GM23338 (cell line): ENCODE measurements around the gene RGP1. TPM values are rescaled to one million over a fixed set of nuclear protein-coding genes. Genes with fewer than 3 reads are reported as not detected.

Experiments
- ATAC-seq: fragments of 200-7000 bp; cut with Tn5 transposase; 3 replicates; pipeline ENCODE4 v1.9.1; 2020
- DNase-seq: peaks from one replicate; pipeline ENCODE4 v3.0.0-alpha.2; 2015; ENCODE audit warnings: low spot score
- H2AFZ ChIP-seq: fragments of 200-600 bp; sonication (generic); 2 replicates; pipeline ENCODE4 v1.8.0; 2016; ENCODE audit warnings: antibody characterized with exemption, mild to moderate bottlenecking, moderate library complexity
- H3F3A ChIP-seq: fragments of 200-600 bp; sonication (generic); replicated peaks from 2 replicates; pipeline ENCODE4 v1.8.0; 2017; ENCODE audit warnings: antibody characterized with exemption, mixed run types, low read depth
- H3K27ac ChIP-seq: fragments of 200-600 bp; sonication (generic); 2 replicates; pipeline ENCODE4 v1.6.1; 2016; ENCODE audit warnings: low read depth
- H3K27me3 ChIP-seq: fragments of 200-600 bp; sonication (generic); 2 replicates; pipeline ENCODE4 v1.8.0; 2016; ENCODE audit warnings: mild to moderate bottlenecking, mixed run types, moderate library complexity; ENCODE audit not compliant: insufficient read depth
- H3K36me3 ChIP-seq: fragments of 200-600 bp; sonication (generic); 2 replicates; pipeline ENCODE4 v1.8.0; 2016; ENCODE audit warnings: mild to moderate bottlenecking; ENCODE audit not compliant: insufficient read depth
- H3K4me1 ChIP-seq: fragments of 200-600 bp; sonication (generic); 2 replicates; pipeline ENCODE4 v1.8.0; 2016; ENCODE audit warnings: mild to moderate bottlenecking, moderate library complexity; ENCODE audit not compliant: insufficient read depth
- H3K4me2 ChIP-seq: fragments of 200-600 bp; sonication (generic); 2 replicates; pipeline ENCODE4 v1.7.1; 2017; ENCODE audit warnings: mixed run types
- H3K4me3 ChIP-seq: fragments of 200-600 bp; sonication (generic); 2 replicates; pipeline ENCODE4 v1.6.1; 2016; ENCODE audit warnings: mixed run types
- H3K79me2 ChIP-seq: fragments of 200-600 bp; sonication (generic); replicated peaks from 2 replicates; pipeline ENCODE4 v1.8.0; 2017; ENCODE audit warnings: mild to moderate bottlenecking; ENCODE audit not compliant: insufficient read depth
- H3K9me2 ChIP-seq: fragments of 200-600 bp; sonication (generic); 2 replicates; pipeline ENCODE4 v1.8.0; 2017; ENCODE audit not compliant: insufficient read depth
- H4K20me1 ChIP-seq: fragments of 200-600 bp; sonication (generic); replicated peaks from 2 replicates; pipeline ENCODE4 v1.8.0; 2017; ENCODE audit warnings: mild to moderate bottlenecking; ENCODE audit not compliant: insufficient read depth
- H3K27ac Mint-ChIP-seq: 2 replicates; pipeline ENCODE4 v1.8.0; 2020; ENCODE audit warnings: inconsistent platforms, mild to moderate bottlenecking, moderate library complexity, mixed read lengths
- H3K27me3 Mint-ChIP-seq: 3 replicates; pipeline ENCODE4 v1.8.0; 2022; ENCODE audit warnings: low read depth, mild to moderate bottlenecking, moderate library complexity, mixed read lengths, inconsistent platforms; ENCODE audit not compliant: insufficient read depth, poor library complexity
- H3K36me3 Mint-ChIP-seq: 3 replicates; pipeline ENCODE4 v1.8.0; 2021; ENCODE audit warnings: low read depth, mild to moderate bottlenecking, inconsistent platforms, moderate library complexity, mixed read lengths
- H3K4me1 Mint-ChIP-seq: 3 replicates; pipeline ENCODE4 v1.8.0; 2020; ENCODE audit warnings: mild to moderate bottlenecking, inconsistent platforms, mixed read lengths
- H3K4me3 Mint-ChIP-seq: 3 replicates; pipeline ENCODE4 v1.8.0; 2021; ENCODE audit warnings: moderate library complexity, mild to moderate bottlenecking, inconsistent platforms, mixed read lengths
- H3K9me3 Mint-ChIP-seq: 3 replicates; pipeline ENCODE4 v1.8.0; 2020; ENCODE audit warnings: moderate library complexity, mild to moderate bottlenecking, inconsistent platforms, mixed read lengths
- CREB1 ChIP-seq: fragments of 250-450 bp; sonication (Bioruptor Pico); IDR thresholded peaks from 2 replicates; pipeline ENCODE4 v1.5.0; 2020; ENCODE audit warnings: low read depth, mild to moderate bottlenecking, moderate library complexity
- CTCF ChIP-seq, 2 experiments: fragments of 200-600 bp in 1 of 2; sonication (generic) in 1 of 2; conservative IDR thresholded peaks; 2 replicates each; pipeline versions ENCODE4 v1.5.1 to v1.6.1; 2016 to 2017; ENCODE audit warnings: antibody characterized with exemption in 2 of 2, low read depth in 2 of 2, mild to moderate bottlenecking in 2 of 2, moderate library complexity in 1 of 2
- ETS1 ChIP-seq: IDR thresholded peaks from 2 replicates; pipeline ENCODE4 v1.6.1; 2016; ENCODE audit warnings: antibody characterized with exemption
- EZH2 ChIP-seq: fragments of 200-600 bp; sonication (generic); IDR thresholded peaks from one replicate; pipeline ENCODE4 v1.8.0; 2017; ENCODE audit warnings: antibody characterized with exemption, mild to moderate bottlenecking, low read depth; ENCODE audit not compliant: unreplicated experiment
- EZH2phosphoT487 ChIP-seq: fragments of 200-600 bp; sonication (generic); IDR thresholded peaks from one replicate; pipeline ENCODE4 v1.8.1; 2018; ENCODE audit warnings: antibody characterized with exemption; ENCODE audit not compliant: unreplicated experiment
- JUNB ChIP-seq: IDR thresholded peaks from one replicate; pipeline ENCODE4 v1.6.1; 2016; ENCODE audit warnings: antibody characterized with exemption; ENCODE audit not compliant: unreplicated experiment
- NANOG ChIP-seq: IDR thresholded peaks from 2 replicates; pipeline ENCODE4 v1.6.1; 2016; ENCODE audit warnings: antibody characterized with exemption, borderline replicate concordance
- POLR2AphosphoS5 ChIP-seq: IDR thresholded peaks from 2 replicates; pipeline ENCODE4 v1.6.1; 2016; ENCODE audit warnings: antibody characterized with exemption, low read depth
- STAT1 ChIP-seq: IDR thresholded peaks from one replicate; pipeline ENCODE4 v1.6.1; 2016; ENCODE audit warnings: antibody characterized with exemption; ENCODE audit not compliant: unreplicated experiment
- ZNF114 ChIP-seq: fragments of 250-450 bp; sonication (Bioruptor Pico); IDR thresholded peaks from 2 replicates; pipeline ENCODE4 v1.5.0; 2020; ENCODE audit warnings: mild to moderate bottlenecking, moderate library complexity
- ZNF331 ChIP-seq: fragments of 250-450 bp; sonication (Bioruptor Pico); IDR thresholded peaks from 2 replicates; pipeline ENCODE4 v1.5.0; 2020; ENCODE audit warnings: low read depth, mild to moderate bottlenecking, moderate library complexity
- ZNF462 ChIP-seq: fragments of 250-450 bp; sonication (Bioruptor Pico); IDR thresholded peaks from 2 replicates; pipeline ENCODE4 v1.5.0; 2020; ENCODE audit warnings: mild to moderate bottlenecking, moderate library complexity
- polyA plus RNA-seq: library from polyadenylated mRNA; unstranded; fragments of >200 nt; fragmentation: Nextera tagmentation; extraction: Ambion mirVana; gene quantifications from 2 replicates; pipeline ENCODE4 v1.2.1, GENCODE V29; 2016
- total RNA-seq: library from RNA; depleted of rRNA; stranded (reverse); fragments of >200 nt; shearing (Covaris generic); gene quantifications from 2 replicates; pipeline ENCODE4 v1.2.3, GENCODE V29; 2014
- TF ChIP-seq, protein P1 (sequence below): IDR thresholded peaks from one replicate; pipeline ENCODE4 v1.6.1; 2018; ENCODE audit warnings: antibody characterized with exemption; ENCODE audit not compliant: unreplicated experiment

The RGP1 gene
- total and polyA plus RNA-seq, 2 experiments from 2014 or later: 2.8 to 16.0 TPM

GRCh38 chr9:35767458-35767857, 18.4 kb downstream of the RGP1 start:
- Histone ChIP-seq H4K20me1 (peaks cover 3% of the 10 kb centered on the region; the same call in 1 of the 2 replicates), H3K79me2 (peaks cover 24% of the 10 kb centered on the region), H3K4me3 (no peak overlapping the region), H2AFZ (no peak overlapping the region), H3K27ac (no peak overlapping the region), H3F3A (no peaks in the 10 kb centered on the region), H3K36me3 (no peaks in the 10 kb centered on the region), H3K4me2 (no peak overlapping the region), H3K27me3 (no peaks in the 10 kb centered on the region), H3K9me2 (no peaks in the 10 kb centered on the region), H3K4me1 (no peaks in the 10 kb centered on the region; the same call in 1 of the 2 replicates)
- Mint-ChIP-seq H3K27me3 (no peaks in the 10 kb centered on the region), H3K9me3 (no peaks in the 10 kb centered on the region), H3K4me3 (no peak overlapping the region), H3K4me1 (peaks cover 7% of the 10 kb centered on the region; the same call in 1 of the 3 replicates), H3K27ac (no peak overlapping the region), H3K36me3 (no peaks in the 10 kb centered on the region)
- ATAC-seq (no peak), DNase-seq (no peak)
- no peak for TF ChIP-seq EZH2
- no peak for TF ChIP-seq ZNF114 (CRISPR knock-in tag)
- TF ChIP-seq CTCF (conservative IDR thresholded peaks at IDR 0.05; ENCODE audit: low read depth in 2 of 2): no peak
- no peak for TF ChIP-seq ETS1
- TF ChIP-seq STAT1: no peak
- TF ChIP-seq, protein P1, sequence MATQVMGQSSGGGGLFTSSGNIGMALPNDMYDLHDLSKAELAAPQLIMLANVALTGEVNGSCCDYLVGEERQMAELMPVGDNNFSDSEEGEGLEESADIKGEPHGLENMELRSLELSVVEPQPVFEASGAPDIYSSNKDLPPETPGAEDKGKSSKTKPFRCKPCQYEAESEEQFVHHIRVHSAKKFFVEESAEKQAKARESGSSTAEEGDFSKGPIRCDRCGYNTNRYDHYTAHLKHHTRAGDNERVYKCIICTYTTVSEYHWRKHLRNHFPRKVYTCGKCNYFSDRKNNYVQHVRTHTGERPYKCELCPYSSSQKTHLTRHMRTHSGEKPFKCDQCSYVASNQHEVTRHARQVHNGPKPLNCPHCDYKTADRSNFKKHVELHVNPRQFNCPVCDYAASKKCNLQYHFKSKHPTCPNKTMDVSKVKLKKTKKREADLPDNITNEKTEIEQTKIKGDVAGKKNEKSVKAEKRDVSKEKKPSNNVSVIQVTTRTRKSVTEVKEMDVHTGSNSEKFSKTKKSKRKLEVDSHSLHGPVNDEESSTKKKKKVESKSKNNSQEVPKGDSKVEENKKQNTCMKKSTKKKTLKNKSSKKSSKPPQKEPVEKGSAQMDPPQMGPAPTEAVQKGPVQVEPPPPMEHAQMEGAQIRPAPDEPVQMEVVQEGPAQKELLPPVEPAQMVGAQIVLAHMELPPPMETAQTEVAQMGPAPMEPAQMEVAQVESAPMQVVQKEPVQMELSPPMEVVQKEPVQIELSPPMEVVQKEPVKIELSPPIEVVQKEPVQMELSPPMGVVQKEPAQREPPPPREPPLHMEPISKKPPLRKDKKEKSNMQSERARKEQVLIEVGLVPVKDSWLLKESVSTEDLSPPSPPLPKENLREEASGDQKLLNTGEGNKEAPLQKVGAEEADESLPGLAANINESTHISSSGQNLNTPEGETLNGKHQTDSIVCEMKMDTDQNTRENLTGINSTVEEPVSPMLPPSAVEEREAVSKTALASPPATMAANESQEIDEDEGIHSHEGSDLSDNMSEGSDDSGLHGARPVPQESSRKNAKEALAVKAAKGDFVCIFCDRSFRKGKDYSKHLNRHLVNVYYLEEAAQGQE: no peak
- TF ChIP-seq ZNF462 (CRISPR knock-in tag): no peak
- no peak for TF ChIP-seq CREB1 (CRISPR knock-in tag)
- no peak for TF ChIP-seq NANOG
- TF ChIP-seq ZNF331: no peak
- TF ChIP-seq POLR2AphosphoS5: no peak
- no peak for TF ChIP-seq EZH2phosphoT487
- no peak for TF ChIP-seq JUNB
